ENCODE results near the gene TMEM121B.

TMEM121B gene

GRCh38 chr22:17109976-17110375 is 11.2 kb downstream of the TMEM121B start:
- DNase-seq = no peak

- no peak for DNase-seq
Measured at GRCh38 chr22:17109113-17109865, 11.9 kb downstream of the TMEM121B start.

- no peak for DNase-seq
Measured at GRCh38 chr22:17108256-17109112, 12.7 kb downstream of the TMEM121B start.

GRCh38 chr22:17107547-17107810 is 13.7 kb downstream of the TMEM121B start:
- no peak for DNase-seq

GRCh38 chr22:17106785-17107546 is 14.2 kb downstream of the TMEM121B start:
- DNase-seq = peak; percentile 91 to 92

GRCh38 chr22:17106161-17106784 is 14.9 kb downstream of the TMEM121B start:
- peak; percentile 38 to 46 for DNase-seq

- no peak for DNase-seq
Measured at GRCh38 chr22:17105143-17106129, 15.7 kb downstream of the TMEM121B start.

GRCh38 chr22:17104336-17104935 is 16.7 kb downstream of the TMEM121B start:
- DNase-seq = no peak

GRCh38 chr22:17103351-17103750 is 17.8 kb downstream of the TMEM121B start:
- DNase-seq = no peak

GRCh38 chr22:17102297-17102667 is 18.9 kb downstream of the TMEM121B start:
- DNase-seq = peak in 1 of 2 experiments; percentile 37

GRCh38 chr22:17101475-17102296 is 19.5 kb downstream of the TMEM121B start:
- DNase-seq = no peak

GRCh38 chr22:17100621-17101020 is 20.5 kb downstream of the TMEM121B start:
- no peak for DNase-seq

GRCh38 chr22:17098379-17098819 is 22.8 kb downstream of the TMEM121B start:
- DNase-seq = peak; percentile 99

- no peak for DNase-seq
Measured at GRCh38 chr22:17097701-17098100, 23.5 kb downstream of the TMEM121B start.

GRCh38 chr22:17097062-17097461 is 24.1 kb downstream of the TMEM121B start:
- DNase-seq = no peak

- no peak for DNase-seq
Measured at GRCh38 chr22:17096071-17096470, 25.1 kb downstream of the TMEM121B start.

- DNase-seq = peak; percentile 7 to 36
Measured at GRCh38 chr22:17095538-17095937, 25.6 kb downstream of the TMEM121B start.

- DNase-seq = no peak
Measured at GRCh38 chr22:17093081-17093480, 28.1 kb downstream of the TMEM121B start.

- DNase-seq = no peak
Measured at GRCh38 chr22:17091851-17092250, 29.3 kb downstream of the TMEM121B start.

- DNase-seq = no peak
Measured at GRCh38 chr22:17090550-17090949, 30.6 kb downstream of the TMEM121B start.

Measured in Kasumi-1 (cell line).